K562 (cell line): ENCODE measurements around the gene OR8G5. TPM values are rescaled to one million over a fixed set of nuclear protein-coding genes. Genes with fewer than 3 reads are reported as not detected.

Experiments
- GATAD2B ChIP-seq: fragments of 450-650 bp; IDR thresholded peaks from 2 replicates; pipeline ENCODE4 v1.6.1; 2017; ENCODE audit warnings: mild to moderate bottlenecking, borderline replicate concordance
- polyA plus RNA-seq, 8 experiments: library from polyadenylated mRNA; depleted of rRNA in 4 of 8; stranded (reverse) in 5 of 8; unstranded in 3 of 8; fragments of >200 nt; fragmentation: Nextera tagmentation in 2 of 8; fragmentation: Illumina TruSeq in 1 of 8; extraction: Ambion mirVana in 2 of 8; extraction: Trizol in 1 of 8; gene quantifications; 2 replicates each; pipeline versions ENCODE4 v1.2.1 to v1.2.3, GENCODE V29; 2011 to 2014; ENCODE audit warnings: inconsistent platforms in 1 of 8, missing spikeins in 1 of 8
- total RNA-seq, 7 experiments: library from RNA; depleted of rRNA in 6 of 7; stranded (reverse); fragments of >200 nt in 6 of 7; fragmentation: Illumina TruSeq in 2 of 7; extraction: Trizol in 2 of 7; gene quantifications; 2 replicates each; pipeline versions ENCODE4 v1.2.1 to v1.2.3, GENCODE V29; 2011 to 2021; ENCODE audit warnings: low replicate concordance in 1 of 7
- TF ChIP-seq, protein P1 (sequence below): fragments of 450-650 bp; IDR thresholded peaks from 2 replicates; pipeline ENCODE4 v1.6.1; 2016; ENCODE audit warnings: mild to moderate bottlenecking, moderate library complexity
- TF ChIP-seq, protein P2 (sequence below): fragments of 450-650 bp; IDR thresholded peaks from 2 replicates; pipeline ENCODE4 v1.6.1; 2016; ENCODE audit warnings: low read depth
- TF ChIP-seq, protein P3 (sequence below), 2 experiments: fragments of 200-800 bp in 1 of 2; sonication (Bioruptor generic) in 1 of 2; sonication (generic) in 1 of 2; formaldehyde crosslinking in 1 of 2; IDR thresholded peaks in 1 of 2; conservative IDR thresholded peaks in 1 of 2; 2 replicates each; pipeline versions ENCODE4 v1.5.0 to v1.6.1; 2016 to 2020; ENCODE audit warnings: missing compliant biosample characterization in 1 of 2, missing genetic modification characterization in 1 of 2, missing genetic modification reagents in 1 of 2

OR8G5 gene
- total and polyA plus RNA-seq, 9 of the 15 experiments (the other 6 are each of a cell fraction or from before 2014, with no cell fraction given): 0.18 to 3.8 (median 1.7) TPM

DNA sequence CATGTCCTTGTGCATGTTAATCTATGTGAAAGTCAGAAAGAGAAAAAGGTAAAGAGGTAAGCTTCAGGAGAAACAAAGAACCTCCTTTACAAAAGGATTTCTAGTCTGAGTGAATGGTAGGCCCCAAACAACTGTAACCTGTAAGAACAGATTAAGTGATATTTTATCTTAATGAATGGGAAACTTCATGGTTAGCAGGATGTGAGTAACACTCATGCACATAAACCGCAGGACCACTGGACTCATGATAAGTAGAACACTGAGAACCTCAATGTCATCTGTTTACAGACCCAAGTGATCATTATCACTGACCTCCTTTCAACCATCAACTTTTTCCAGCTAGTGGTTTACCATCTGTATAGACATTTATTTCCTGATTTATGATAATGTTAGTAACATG, 19.9 kb downstream of the OR8G5 start (continued):
- TF ChIP-seq, protein P1, sequence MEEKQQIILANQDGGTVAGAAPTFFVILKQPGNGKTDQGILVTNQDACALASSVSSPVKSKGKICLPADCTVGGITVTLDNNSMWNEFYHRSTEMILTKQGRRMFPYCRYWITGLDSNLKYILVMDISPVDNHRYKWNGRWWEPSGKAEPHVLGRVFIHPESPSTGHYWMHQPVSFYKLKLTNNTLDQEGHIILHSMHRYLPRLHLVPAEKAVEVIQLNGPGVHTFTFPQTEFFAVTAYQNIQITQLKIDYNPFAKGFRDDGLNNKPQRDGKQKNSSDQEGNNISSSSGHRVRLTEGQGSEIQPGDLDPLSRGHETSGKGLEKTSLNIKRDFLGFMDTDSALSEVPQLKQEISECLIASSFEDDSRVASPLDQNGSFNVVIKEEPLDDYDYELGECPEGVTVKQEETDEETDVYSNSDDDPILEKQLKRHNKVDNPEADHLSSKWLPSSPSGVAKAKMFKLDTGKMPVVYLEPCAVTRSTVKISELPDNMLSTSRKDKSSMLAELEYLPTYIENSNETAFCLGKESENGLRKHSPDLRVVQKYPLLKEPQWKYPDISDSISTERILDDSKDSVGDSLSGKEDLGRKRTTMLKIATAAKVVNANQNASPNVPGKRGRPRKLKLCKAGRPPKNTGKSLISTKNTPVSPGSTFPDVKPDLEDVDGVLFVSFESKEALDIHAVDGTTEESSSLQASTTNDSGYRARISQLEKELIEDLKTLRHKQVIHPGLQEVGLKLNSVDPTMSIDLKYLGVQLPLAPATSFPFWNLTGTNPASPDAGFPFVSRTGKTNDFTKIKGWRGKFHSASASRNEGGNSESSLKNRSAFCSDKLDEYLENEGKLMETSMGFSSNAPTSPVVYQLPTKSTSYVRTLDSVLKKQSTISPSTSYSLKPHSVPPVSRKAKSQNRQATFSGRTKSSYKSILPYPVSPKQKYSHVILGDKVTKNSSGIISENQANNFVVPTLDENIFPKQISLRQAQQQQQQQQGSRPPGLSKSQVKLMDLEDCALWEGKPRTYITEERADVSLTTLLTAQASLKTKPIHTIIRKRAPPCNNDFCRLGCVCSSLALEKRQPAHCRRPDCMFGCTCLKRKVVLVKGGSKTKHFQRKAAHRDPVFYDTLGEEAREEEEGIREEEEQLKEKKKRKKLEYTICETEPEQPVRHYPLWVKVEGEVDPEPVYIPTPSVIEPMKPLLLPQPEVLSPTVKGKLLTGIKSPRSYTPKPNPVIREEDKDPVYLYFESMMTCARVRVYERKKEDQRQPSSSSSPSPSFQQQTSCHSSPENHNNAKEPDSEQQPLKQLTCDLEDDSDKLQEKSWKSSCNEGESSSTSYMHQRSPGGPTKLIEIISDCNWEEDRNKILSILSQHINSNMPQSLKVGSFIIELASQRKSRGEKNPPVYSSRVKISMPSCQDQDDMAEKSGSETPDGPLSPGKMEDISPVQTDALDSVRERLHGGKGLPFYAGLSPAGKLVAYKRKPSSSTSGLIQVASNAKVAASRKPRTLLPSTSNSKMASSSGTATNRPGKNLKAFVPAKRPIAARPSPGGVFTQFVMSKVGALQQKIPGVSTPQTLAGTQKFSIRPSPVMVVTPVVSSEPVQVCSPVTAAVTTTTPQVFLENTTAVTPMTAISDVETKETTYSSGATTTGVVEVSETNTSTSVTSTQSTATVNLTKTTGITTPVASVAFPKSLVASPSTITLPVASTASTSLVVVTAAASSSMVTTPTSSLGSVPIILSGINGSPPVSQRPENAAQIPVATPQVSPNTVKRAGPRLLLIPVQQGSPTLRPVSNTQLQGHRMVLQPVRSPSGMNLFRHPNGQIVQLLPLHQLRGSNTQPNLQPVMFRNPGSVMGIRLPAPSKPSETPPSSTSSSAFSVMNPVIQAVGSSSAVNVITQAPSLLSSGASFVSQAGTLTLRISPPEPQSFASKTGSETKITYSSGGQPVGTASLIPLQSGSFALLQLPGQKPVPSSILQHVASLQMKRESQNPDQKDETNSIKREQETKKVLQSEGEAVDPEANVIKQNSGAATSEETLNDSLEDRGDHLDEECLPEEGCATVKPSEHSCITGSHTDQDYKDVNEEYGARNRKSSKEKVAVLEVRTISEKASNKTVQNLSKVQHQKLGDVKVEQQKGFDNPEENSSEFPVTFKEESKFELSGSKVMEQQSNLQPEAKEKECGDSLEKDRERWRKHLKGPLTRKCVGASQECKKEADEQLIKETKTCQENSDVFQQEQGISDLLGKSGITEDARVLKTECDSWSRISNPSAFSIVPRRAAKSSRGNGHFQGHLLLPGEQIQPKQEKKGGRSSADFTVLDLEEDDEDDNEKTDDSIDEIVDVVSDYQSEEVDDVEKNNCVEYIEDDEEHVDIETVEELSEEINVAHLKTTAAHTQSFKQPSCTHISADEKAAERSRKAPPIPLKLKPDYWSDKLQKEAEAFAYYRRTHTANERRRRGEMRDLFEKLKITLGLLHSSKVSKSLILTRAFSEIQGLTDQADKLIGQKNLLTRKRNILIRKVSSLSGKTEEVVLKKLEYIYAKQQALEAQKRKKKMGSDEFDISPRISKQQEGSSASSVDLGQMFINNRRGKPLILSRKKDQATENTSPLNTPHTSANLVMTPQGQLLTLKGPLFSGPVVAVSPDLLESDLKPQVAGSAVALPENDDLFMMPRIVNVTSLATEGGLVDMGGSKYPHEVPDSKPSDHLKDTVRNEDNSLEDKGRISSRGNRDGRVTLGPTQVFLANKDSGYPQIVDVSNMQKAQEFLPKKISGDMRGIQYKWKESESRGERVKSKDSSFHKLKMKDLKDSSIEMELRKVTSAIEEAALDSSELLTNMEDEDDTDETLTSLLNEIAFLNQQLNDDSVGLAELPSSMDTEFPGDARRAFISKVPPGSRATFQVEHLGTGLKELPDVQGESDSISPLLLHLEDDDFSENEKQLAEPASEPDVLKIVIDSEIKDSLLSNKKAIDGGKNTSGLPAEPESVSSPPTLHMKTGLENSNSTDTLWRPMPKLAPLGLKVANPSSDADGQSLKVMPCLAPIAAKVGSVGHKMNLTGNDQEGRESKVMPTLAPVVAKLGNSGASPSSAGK: peak; percentile 33
- TF ChIP-seq GATAD2B: peak; percentile 76; the same call in 1 of the 2 replicates
- TF ChIP-seq, protein P2, sequence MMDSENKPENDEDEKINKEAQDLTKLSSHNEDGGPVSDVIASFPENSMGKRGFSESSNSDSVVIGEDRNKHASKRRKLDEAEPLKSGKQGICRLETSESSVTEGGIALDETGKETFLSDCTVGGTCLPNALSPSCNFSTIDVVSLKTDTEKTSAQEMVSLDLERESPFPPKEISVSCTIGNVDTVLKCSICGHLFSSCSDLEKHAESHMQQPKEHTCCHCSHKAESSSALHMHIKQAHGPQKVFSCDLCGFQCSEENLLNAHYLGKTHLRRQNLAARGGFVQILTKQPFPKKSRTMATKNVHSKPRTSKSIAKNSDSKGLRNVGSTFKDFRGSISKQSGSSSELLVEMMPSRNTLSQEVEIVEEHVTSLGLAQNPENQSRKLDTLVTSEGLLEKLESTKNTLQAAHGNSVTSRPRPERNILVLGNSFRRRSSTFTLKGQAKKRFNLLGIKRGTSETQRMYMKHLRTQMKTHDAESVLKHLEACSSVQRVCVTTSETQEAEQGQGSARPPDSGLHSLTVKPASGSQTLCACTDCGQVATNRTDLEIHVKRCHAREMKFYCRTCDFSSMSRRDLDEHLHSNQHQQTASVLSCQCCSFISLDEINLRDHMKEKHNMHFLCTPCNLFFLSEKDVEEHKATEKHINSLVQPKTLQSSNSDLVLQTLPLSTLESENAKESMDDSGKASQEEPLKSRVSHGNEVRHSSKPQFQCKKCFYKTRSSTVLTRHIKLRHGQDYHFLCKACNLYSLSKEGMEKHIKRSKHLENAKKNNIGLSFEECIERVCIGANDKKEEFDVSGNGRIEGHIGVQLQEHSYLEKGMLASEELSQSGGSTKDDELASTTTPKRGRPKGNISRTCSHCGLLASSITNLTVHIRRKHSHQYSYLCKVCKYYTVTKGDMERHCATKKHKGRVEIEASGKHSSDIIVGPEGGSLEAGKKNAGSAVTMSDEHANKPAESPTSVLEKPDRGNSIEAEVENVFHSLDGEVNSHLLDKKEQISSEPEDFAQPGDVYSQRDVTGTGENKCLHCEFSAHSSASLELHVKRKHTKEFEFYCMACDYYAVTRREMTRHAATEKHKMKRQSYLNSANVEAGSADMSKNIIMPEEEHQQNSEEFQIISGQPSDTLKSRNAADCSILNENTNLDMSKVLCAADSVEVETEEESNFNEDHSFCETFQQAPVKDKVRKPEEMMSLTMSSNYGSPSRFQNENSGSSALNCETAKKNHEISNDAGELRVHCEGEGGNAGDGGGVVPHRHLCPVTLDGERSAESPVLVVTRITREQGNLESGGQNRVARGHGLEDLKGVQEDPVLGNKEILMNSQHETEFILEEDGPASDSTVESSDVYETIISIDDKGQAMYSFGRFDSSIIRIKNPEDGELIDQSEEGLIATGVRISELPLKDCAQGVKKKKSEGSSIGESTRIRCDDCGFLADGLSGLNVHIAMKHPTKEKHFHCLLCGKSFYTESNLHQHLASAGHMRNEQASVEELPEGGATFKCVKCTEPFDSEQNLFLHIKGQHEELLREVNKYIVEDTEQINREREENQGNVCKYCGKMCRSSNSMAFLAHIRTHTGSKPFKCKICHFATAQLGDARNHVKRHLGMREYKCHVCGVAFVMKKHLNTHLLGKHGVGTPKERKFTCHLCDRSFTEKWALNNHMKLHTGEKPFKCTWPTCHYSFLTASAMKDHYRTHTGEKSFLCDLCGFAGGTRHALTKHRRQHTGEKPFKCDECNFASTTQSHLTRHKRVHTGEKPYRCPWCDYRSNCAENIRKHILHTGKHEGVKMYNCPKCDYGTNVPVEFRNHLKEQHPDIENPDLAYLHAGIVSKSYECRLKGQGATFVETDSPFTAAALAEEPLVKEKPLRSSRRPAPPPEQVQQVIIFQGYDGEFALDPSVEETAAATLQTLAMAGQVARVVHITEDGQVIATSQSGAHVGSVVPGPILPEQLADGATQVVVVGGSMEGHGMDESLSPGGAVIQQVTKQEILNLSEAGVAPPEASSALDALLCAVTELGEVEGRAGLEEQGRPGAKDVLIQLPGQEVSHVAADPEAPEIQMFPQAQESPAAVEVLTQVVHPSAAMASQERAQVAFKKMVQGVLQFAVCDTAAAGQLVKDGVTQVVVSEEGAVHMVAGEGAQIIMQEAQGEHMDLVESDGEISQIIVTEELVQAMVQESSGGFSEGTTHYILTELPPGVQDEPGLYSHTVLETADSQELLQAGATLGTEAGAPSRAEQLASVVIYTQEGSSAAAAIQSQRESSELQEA: no peak
- TF ChIP-seq, protein P3, sequence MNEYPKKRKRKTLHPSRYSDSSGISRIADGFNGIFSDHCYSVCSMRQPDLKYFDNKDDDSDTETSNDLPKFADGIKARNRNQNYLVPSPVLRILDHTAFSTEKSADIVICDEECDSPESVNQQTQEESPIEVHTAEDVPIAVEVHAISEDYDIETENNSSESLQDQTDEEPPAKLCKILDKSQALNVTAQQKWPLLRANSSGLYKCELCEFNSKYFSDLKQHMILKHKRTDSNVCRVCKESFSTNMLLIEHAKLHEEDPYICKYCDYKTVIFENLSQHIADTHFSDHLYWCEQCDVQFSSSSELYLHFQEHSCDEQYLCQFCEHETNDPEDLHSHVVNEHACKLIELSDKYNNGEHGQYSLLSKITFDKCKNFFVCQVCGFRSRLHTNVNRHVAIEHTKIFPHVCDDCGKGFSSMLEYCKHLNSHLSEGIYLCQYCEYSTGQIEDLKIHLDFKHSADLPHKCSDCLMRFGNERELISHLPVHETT (CRISPR knock-in tag; conservative IDR thresholded peaks at IDR 0.05 in 1 of 2, IDR thresholded peaks at IDR 0.05 in 1 of 2): no peak
